CD1c-positive myeloid dendritic cell (primary cell): ENCODE data around the gene PRM1.

Experiments used
- DNase-seq: peaks from one replicate; pipeline ENCODE4 v3.0.0-alpha.2; 2016; ENCODE audit errors: extremely low spot score

PRM1 gene

DNA sequence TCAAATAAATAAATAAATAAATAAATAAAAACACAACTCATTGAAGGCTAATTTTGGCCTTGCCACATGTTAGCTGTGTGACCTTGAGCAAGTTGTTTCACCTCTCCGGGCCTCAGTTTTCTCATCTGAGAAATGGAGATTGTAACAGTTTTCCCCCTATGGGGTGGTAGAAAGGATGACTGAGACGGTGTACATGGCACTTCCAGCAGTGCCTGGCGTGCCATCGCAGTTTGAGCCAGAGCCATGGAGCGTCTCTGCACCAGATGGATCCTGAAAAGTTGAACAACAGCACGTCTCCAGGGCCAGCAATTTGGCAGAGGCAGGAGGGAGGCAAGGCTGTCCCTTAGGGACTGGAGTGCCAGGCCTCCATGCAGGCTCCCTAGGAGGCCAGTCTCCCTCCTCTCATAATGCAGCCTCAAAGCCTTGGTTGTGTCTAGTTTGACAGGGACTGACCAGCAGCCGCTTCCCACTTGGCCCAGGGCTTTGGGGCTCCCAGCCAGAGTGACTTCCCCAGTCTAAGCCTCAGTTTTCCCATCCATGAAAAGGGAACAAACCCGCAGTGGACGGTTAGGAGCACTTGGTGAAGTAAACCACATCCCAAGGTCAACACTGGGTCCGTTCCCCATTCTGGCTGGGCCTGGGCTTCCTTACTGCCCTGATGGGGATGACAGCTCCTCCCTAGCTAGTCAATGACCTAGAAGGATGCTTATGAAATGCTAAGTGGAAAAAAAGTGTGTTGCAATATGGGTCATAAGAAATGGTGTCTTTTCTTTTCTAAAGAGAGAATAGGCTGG is 44.5 kb downstream of the PRM1 start:
- peak; percentile 81 for DNase-seq

GRCh38 chr16:11235703-11235991 is 45.5 kb downstream of the PRM1 start:
- no peak for DNase-seq

- DNase-seq: peak; percentile 28
Measured at GRCh38 chr16:11234884-11235702, 46.0 kb downstream of the PRM1 start.

GRCh38 chr16:11233727-11234376 is 47.3 kb downstream of the PRM1 start:
- peak; percentile 28 for DNase-seq

DNA sequence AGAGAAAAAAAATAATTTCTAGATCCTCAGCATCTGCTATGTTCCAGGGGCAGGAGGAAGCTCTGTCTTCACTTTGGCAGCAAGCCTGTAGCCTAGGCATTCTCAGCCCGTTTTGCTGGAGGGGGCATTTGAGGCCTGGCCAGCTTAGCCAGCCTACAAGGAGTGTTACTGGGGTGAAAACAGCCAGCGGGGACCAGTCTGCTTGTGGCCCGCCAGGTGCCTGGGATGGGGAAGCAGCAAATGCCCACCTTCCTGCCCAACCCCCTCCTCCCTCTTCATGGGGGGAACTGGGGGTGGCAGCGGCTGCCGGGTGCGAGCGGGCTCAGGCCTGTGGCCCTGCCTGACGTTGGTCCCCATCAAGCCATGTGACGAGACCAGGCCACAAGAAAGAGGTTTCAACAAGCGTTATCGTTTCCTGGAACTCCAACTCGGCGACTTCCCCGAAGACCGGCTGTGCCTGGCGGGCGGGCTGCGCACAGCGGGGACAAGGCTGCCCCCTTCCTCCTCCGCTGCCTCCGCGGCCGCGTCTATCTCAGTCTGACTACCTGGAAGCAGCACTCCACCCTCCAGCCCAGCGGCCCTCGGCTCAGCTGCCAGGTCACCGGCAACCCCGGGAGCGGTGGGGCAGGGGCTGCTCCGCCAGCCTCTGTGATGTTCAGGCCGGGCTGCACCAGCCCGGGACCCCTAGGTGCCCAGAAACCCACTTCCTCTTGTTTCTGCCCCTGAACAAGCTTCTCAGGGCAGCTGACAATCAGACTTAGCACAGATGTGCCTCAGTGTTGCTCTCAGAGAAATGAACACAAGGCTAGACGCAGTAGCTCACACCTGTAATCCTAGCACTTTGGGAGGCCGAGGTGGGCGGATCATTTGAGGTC is 48.0 kb downstream of the PRM1 start:
- DNase-seq: peak; percentile 75

DNA sequence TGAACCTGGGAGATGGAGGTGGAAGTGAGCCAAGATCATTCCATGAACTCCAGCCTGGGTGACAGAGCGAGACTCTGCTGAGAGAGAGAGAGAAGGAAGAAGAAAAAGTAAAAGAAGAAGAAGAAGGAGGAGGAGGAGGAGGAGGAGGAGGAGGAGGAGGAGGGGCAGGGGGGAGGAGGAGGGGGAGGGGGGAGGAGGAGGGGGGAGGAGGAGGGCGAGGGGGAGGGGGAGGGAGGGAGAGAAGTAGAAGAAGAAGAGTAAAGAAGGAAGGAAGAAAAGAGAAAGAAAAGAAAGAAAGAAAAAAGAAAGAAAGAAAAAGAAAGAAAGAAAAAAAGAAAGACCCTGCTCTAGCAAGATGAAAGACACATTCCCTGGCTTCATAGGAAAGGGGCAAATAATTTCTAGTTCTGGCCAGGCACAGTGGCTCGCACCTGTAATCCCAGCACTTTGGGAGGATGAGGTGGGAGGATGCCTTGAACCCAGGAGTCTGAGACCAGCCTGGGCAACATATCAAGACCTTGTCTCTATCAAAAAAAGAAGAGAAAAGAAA is 48.8 kb downstream of the PRM1 start:
- DNase-seq: no peak

GRCh38 chr16:11231367-11231970 is 49.7 kb downstream of the PRM1 start:
- no peak for DNase-seq
